ENCODE results near the gene JADE3. TPM values are rescaled to one million over a fixed set of nuclear protein-coding genes. Genes with fewer than 3 reads are reported as not detected.
A peak's percentile ranks its signal among the peaks of the same experiment; 100 is the strongest.

The JADE3 gene
- total RNA-seq, 2 experiments from 2014 or later: 0.51 to 0.74 TPM

- no peak for ATAC-seq
- H3K27ac Mint-ChIP-seq: no peak overlapping the region
- intact Hi-C loops (cut with micrococcal nuclease): no loop called here
- TF ChIP-seq CTCF (IDR thresholded peaks at IDR 0.05): peak; percentile 63
- no peaks in the 10 kb centered on the region for H3K36me3 Mint-ChIP-seq (ENCODE audit: low read depth)
- peak; percentile 6 for DNase-seq
- no peaks in the 10 kb centered on the region for H3K9me3 Mint-ChIP-seq
- ChIA-PET CTCF (interaction anchor here (0.6 to 1.4 kb wide), 7 partner anchors 34 to 230 kb away, joined by 3 read pairs; no protein-coding TSS in a partner anchor), POLR2A (no interaction called here)
- H3K27me3 Mint-ChIP-seq: no peaks in the 10 kb centered on the region
- H3K4me1 Mint-ChIP-seq (ENCODE audit: low read depth): no peaks in the 10 kb centered on the region
- no peak overlapping the region for H3K4me3 Mint-ChIP-seq
These were observed 118.1 kb downstream of the JADE3 start for GRCh38 chrX:47030339-47030738.

GRCh38 chrX:47047989-47048388, 135.8 kb downstream of the JADE3 start:
- Mint-ChIP-seq H3K4me3 (no peak overlapping the region), H3K4me1 (ENCODE audit: low read depth) (no peaks in the 10 kb centered on the region), H3K9me3 (peaks cover 6% of the 10 kb centered on the region), H3K27me3 (no peaks in the 10 kb centered on the region), H3K36me3 (ENCODE audit: low read depth) (no peaks in the 10 kb centered on the region), H3K27ac (no peak overlapping the region)
- CTCF ChIA-PET: no interaction called here
- DNase-seq (no peak), ATAC-seq (no peak)
- POLR2A ChIA-PET: no interaction called here
- intact Hi-C loops (cut with micrococcal nuclease): no loop called here
- TF ChIP-seq CTCF (IDR thresholded peaks at IDR 0.05): no peak

GRCh38 chrX:47059142-47059874, 147.1 kb downstream of the JADE3 start:
- H3K4me3 Mint-ChIP-seq: no peak overlapping the region
- TF ChIP-seq CTCF (IDR thresholded peaks at IDR 0.05): no peak
- DNase-seq (no peak), ATAC-seq (no peak)
- POLR2A ChIA-PET: no interaction called here
- H3K27ac Mint-ChIP-seq: no peak overlapping the region
- CTCF ChIA-PET: no interaction called here
- peaks cover 2% of the 10 kb centered on the region for H3K27me3 Mint-ChIP-seq
- no peaks in the 10 kb centered on the region for H3K36me3 Mint-ChIP-seq (ENCODE audit: low read depth)
- no peaks in the 10 kb centered on the region for H3K4me1 Mint-ChIP-seq (ENCODE audit: low read depth)
- intact Hi-C loops (cut with micrococcal nuclease): no loop called here
- H3K9me3 Mint-ChIP-seq: no peaks in the 10 kb centered on the region

GRCh38 chrX:47060708-47061107, 148.5 kb downstream of the JADE3 start:
- Mint-ChIP-seq H3K27me3 (peaks cover 2% of the 10 kb centered on the region), H3K27ac (no peak overlapping the region), H3K36me3 (ENCODE audit: low read depth) (no peaks in the 10 kb centered on the region), H3K4me3 (no peak overlapping the region), H3K9me3 (no peaks in the 10 kb centered on the region), H3K4me1 (ENCODE audit: low read depth) (no peaks in the 10 kb centered on the region)
- POLR2A ChIA-PET: no interaction called here
- no peak for DNase-seq
- TF ChIP-seq CTCF (IDR thresholded peaks at IDR 0.05): no peak
- CTCF ChIA-PET: no interaction called here
- intact Hi-C loops (cut with micrococcal nuclease): no loop called here
- no peak for ATAC-seq

GRCh38 chrX:47061238-47061919, 149.2 kb downstream of the JADE3 start:
- no peak for ATAC-seq
- H3K27ac Mint-ChIP-seq: no peak overlapping the region

More at GRCh38 chrX:47061238-47061919, 149.2 kb downstream of the JADE3 start:
- TF ChIP-seq CTCF (IDR thresholded peaks at IDR 0.05): no peak
- ChIA-PET POLR2A (no interaction called here), CTCF (no interaction called here)
- intact Hi-C loops (cut with micrococcal nuclease): no loop called here
- no peak overlapping the region for H3K4me3 Mint-ChIP-seq
- H3K4me1 Mint-ChIP-seq (ENCODE audit: low read depth): no peaks in the 10 kb centered on the region
- H3K9me3 Mint-ChIP-seq: no peaks in the 10 kb centered on the region
- peaks cover 2% of the 10 kb centered on the region for H3K27me3 Mint-ChIP-seq
- no peaks in the 10 kb centered on the region for H3K36me3 Mint-ChIP-seq (ENCODE audit: low read depth)
- DNase-seq: no peak

All from activated CD8-positive, alpha-beta T cell treated with anti-CD3 and anti-CD28 coated beads for 36 hours (primary cell).